GM18868 (cell line): ENCODE measurements around the gene CLEC18B.
"Not testable (repeated sequence)": the region's sequence is repeated elsewhere in the genome, so short reads cannot be mapped to it uniquely, and the experiment has no call there.

ENCODE experiments used
- ATAC-seq: cut with Tn5 transposase; IDR thresholded peaks from one replicate; pipeline ENCODE4 v1.9.1; 2021; ENCODE audit warnings: mild to moderate bottlenecking, moderate library complexity; ENCODE audit not compliant: unreplicated experiment

CLEC18B gene

GRCh38 chr16:74446866-74447265 lies 25.6 kb upstream of the CLEC18B start:
- no peak for ATAC-seq

- ATAC-seq = not testable (repeated sequence)
Measured at GRCh38 chr16:74443624-74444346, 22.5 kb upstream of the CLEC18B start.

- no peak for ATAC-seq
Measured at GRCh38 chr16:74439685-74440084, 18.4 kb upstream of the CLEC18B start.

GRCh38 chr16:74438492-74438979 lies 17.3 kb upstream of the CLEC18B start:
- ATAC-seq = no peak

- ATAC-seq = no peak
Measured at GRCh38 chr16:74431516-74431915, 10.2 kb upstream of the CLEC18B start.

GRCh38 chr16:74430036-74430712 lies 8.9 kb upstream of the CLEC18B start:
- peak; percentile 72 for ATAC-seq

GRCh38 chr16:74428493-74428892 lies 7.2 kb upstream of the CLEC18B start:
- not testable (repeated sequence) for ATAC-seq

GRCh38 chr16:74425751-74426150 lies 4.5 kb upstream of the CLEC18B start:
- ATAC-seq = not testable (repeated sequence)

- ATAC-seq = not testable (repeated sequence)
Measured at GRCh38 chr16:74423721-74424120, 2.4 kb upstream of the CLEC18B start.

- not testable (repeated sequence) for ATAC-seq
Measured at GRCh38 chr16:74422086-74422485, 808 bp upstream of the CLEC18B start.

GRCh38 chr16:74421482-74421785 lies 156 bp upstream of the CLEC18B start:
- not testable (repeated sequence) for ATAC-seq

GRCh38 chr16:74419811-74420210 lies 1.5 kb downstream of the CLEC18B start:
- ATAC-seq = not testable (repeated sequence)

GRCh38 chr16:74417897-74418296 lies 3.4 kb downstream of the CLEC18B start:
- ATAC-seq = not testable (repeated sequence)

- not testable (repeated sequence) for ATAC-seq
Measured at GRCh38 chr16:74413920-74414319, 7.4 kb downstream of the CLEC18B start.

- not testable (repeated sequence) for ATAC-seq
Measured at GRCh38 chr16:74413485-74413884, 7.8 kb downstream of the CLEC18B start.

GRCh38 chr16:74412775-74413390 lies 8.4 kb downstream of the CLEC18B start:
- not testable (repeated sequence) for ATAC-seq

- ATAC-seq = not testable (repeated sequence)
Measured at GRCh38 chr16:74412138-74412774, 9.0 kb downstream of the CLEC18B start.

GRCh38 chr16:74410981-74411380 lies 10.3 kb downstream of the CLEC18B start:
- not testable (repeated sequence) for ATAC-seq

GRCh38 chr16:74410057-74410957 lies 11.0 kb downstream of the CLEC18B start:
- not testable (repeated sequence) for ATAC-seq
